Endothelial cell of umbilical vein (primary cell): ENCODE measurements around the gene ADAM11. TPM values are rescaled to one million over a fixed set of nuclear protein-coding genes. Genes with fewer than 3 reads are reported as not detected.

Experiments
- Bru-seq: library from RNA; stranded (reverse); fragments of 400-500 nt; gene quantifications from one replicate; lab custom pipeline; 2021; lab: Mats Ljungman, UMichigan
- BruChase-seq, 2 experiments: library from RNA; stranded (reverse); fragments of 400-500 nt; gene quantifications; one replicate each; lab custom pipeline; 2021; lab: Mats Ljungman, UMichigan
- BruUV-seq: library from RNA; stranded (reverse); fragments of 400-500 nt; replicated peaks from 2 replicates; lab custom pipeline; 2021; lab: Mats Ljungman, UMichigan
- CTCF ChIA-PET: fragments of 300-600, 350-600 bp; sonication (Branson Sonifier 250); formaldehyde crosslinking; loops from one replicate; lab custom pipeline; 2021; ENCODE audit warnings: antibody characterized with exemption, inconsistent platforms; lab: Charles Lee
- POLR2A ChIA-PET: fragments of 300-600, 350-600 bp; sonication (Branson Sonifier 250); formaldehyde crosslinking; loops from one replicate; lab custom pipeline; 2021; ENCODE audit warnings: antibody characterized with exemption, inconsistent platforms; lab: Charles Lee
- DNase-seq: peaks from one replicate; pipeline ENCODE4 v3.0.0-alpha.2; 2011; ENCODE audit warnings: low read depth, low spot score
- FAIRE-seq: peaks from 2 replicates; lab custom pipeline; 2011; peaks lifted over from hg19 to GRCh38; lab: Jason Lieb, UNC
- H2AFZ ChIP-seq: 2 replicates; pipeline ENCODE4 v1.6.0; 2012; ENCODE audit warnings: low read depth, low read length, control low read depth, inconsistent platforms
- H3K27ac ChIP-seq: 2 replicates; pipeline ENCODE4 v1.5.1; 2011; ENCODE audit warnings: low read depth, mild to moderate bottlenecking, control low read depth, low read length, moderate library complexity; ENCODE audit not compliant: insufficient read depth
- H3K27me3 ChIP-seq, 2 experiments: 2 replicates each; pipeline versions ENCODE4 v1.6.0 to v1.6.1; 2011; ENCODE audit warnings: low read length in 2 of 2, mixed read lengths in 1 of 2; ENCODE audit not compliant: control insufficient read depth in 2 of 2, insufficient read depth in 2 of 2
- H3K36me3 ChIP-seq, 2 experiments: 2 replicates in 1 of 2; 3 replicates in 1 of 2; pipeline ENCODE4 v1.5.1; 2011; ENCODE audit warnings: low read length in 2 of 2, mild to moderate bottlenecking in 1 of 2, moderate library complexity in 1 of 2; ENCODE audit not compliant: control insufficient read depth in 2 of 2, insufficient read depth in 2 of 2; ENCODE audit errors: extremely low read depth in 1 of 2
- H3K4me1 ChIP-seq: 3 replicates; pipeline ENCODE4 v1.5.1; 2011; ENCODE audit warnings: mild to moderate bottlenecking, low read length; ENCODE audit not compliant: control insufficient read depth, insufficient read depth; ENCODE audit errors: extremely low read depth
- H3K4me2 ChIP-seq: 2 replicates; pipeline ENCODE4 v1.6.1; 2011; ENCODE audit warnings: low read length, control low read depth, mixed read lengths; ENCODE audit not compliant: insufficient read depth
- H3K4me3 ChIP-seq, 3 experiments: fragments of 200-600 bp in 1 of 3; sonication (generic), shearing (Covaris generic) in 1 of 3; replicated peaks in 1 of 3; 2 replicates each; pipeline ENCODE4 v1.5.1; 2011 to 2016; ENCODE audit warnings: control low read depth in 3 of 3, low read length in 3 of 3, mild to moderate bottlenecking in 2 of 3, inconsistent platforms in 1 of 3, low read depth in 1 of 3, moderate library complexity in 1 of 3; ENCODE audit not compliant: insufficient read depth in 1 of 3
- H3K79me2 ChIP-seq: 2 replicates; pipeline ENCODE4 v1.6.0; 2012; ENCODE audit warnings: low read length, inconsistent platforms; ENCODE audit not compliant: control insufficient read depth, insufficient read depth
- H3K9ac ChIP-seq: replicated peaks from 2 replicates; pipeline ENCODE3; 2011; ENCODE audit warnings: low read length, control low read depth; ENCODE audit not compliant: insufficient read depth; ENCODE audit errors: extremely low read depth
- H3K9me1 ChIP-seq: replicated peaks from 3 replicates; pipeline ENCODE4 v1.6.0; 2011; ENCODE audit warnings: mild to moderate bottlenecking, low read length; ENCODE audit not compliant: control insufficient read depth, insufficient read depth; ENCODE audit errors: extremely low read depth
- H3K9me3 ChIP-seq: replicated peaks from 2 replicates; pipeline ENCODE4 v1.5.1; 2012; ENCODE audit warnings: low read length, inconsistent platforms; ENCODE audit not compliant: control insufficient read depth, insufficient read depth
- H4K20me1 ChIP-seq: replicated peaks from 2 replicates; pipeline ENCODE3; 2011; ENCODE audit warnings: mild to moderate bottlenecking, low read length; ENCODE audit not compliant: control insufficient read depth, insufficient read depth; ENCODE audit errors: extremely low read depth
- CTCF ChIP-seq, 2 donors: IDR thresholded peaks; 1 replicate in 1 of 2; 2 replicates in 1 of 2; pipeline ENCODE4 v1.5.1; 2011; ENCODE audit warnings: low read length in 2 of 2, mild to moderate bottlenecking in 2 of 2, moderate library complexity in 2 of 2, control low read depth in 1 of 2, inconsistent platforms in 1 of 2, low read depth in 1 of 2; ENCODE audit not compliant: insufficient read depth in 1 of 2; ENCODE audit errors: extremely low read depth in 1 of 2
- EZH2 ChIP-seq: IDR thresholded peaks from 2 replicates; pipeline ENCODE4 v1.6.1; 2012; ENCODE audit warnings: borderline replicate concordance, low read depth, mild to moderate bottlenecking, moderate library complexity, low read length, inconsistent platforms; ENCODE audit not compliant: severe bottlenecking
- GATA2 ChIP-seq: IDR thresholded peaks from 2 replicates; pipeline ENCODE4 v1.7.0; 2011; ENCODE audit warnings: low read depth, mild to moderate bottlenecking, moderate library complexity, mixed read lengths, low read length; ENCODE audit not compliant: insufficient read length, insufficient read depth
- MAX ChIP-seq: IDR thresholded peaks from 2 replicates; pipeline ENCODE4 v1.6.1; 2011; ENCODE audit not compliant: insufficient read depth, insufficient read length
- dilution Hi-C: fragments of 300-500 bp; cut with MboI; formaldehyde crosslinking; loops from one replicate; pipeline ENCODE4 v1.15.0; 2019; ENCODE audit warnings: low sequenced_read_pairs; ENCODE audit not compliant: extremely low pct_ligation_motif_present
- intact Hi-C: fragments of 100-400 bp; cut with micrococcal nuclease; formaldehyde crosslinking; loops from one replicate; pipeline ENCODE4 v1.10.0; 2022
- long read RNA-seq: library from polyadenylated mRNA; stranded (forward); transcript quantifications from one replicate; pipeline ENCODE4 v2.0.0, GENCODE V29; 2021
- polyA minus RNA-seq, 3 experiments: library from RNA; depleted of rRNA, polyadenylated mRNA; stranded (reverse); fragments of >200 nt; gene quantifications; 1 replicate in 1 of 3; 2 replicates in 2 of 3; pipeline ENCODE4 v1.2.3, GENCODE V29; 2011
- polyA plus RNA-seq, 4 experiments: library from polyadenylated mRNA; depleted of rRNA in 3 of 4; stranded (reverse) in 3 of 4; unstranded in 1 of 4; fragments of >200 nt; gene quantifications; 2 replicates each; pipeline versions ENCODE4 v1.2.1 to v1.2.3, GENCODE V29; 2011 to 2012; ENCODE audit warnings: missing spikeins in 1 of 4
- total RNA-seq: library from RNA; stranded (reverse); gene quantifications from 2 replicates; pipeline ENCODE4 v1.2.3, GENCODE V29; 2021

Gene ADAM11, protein sequence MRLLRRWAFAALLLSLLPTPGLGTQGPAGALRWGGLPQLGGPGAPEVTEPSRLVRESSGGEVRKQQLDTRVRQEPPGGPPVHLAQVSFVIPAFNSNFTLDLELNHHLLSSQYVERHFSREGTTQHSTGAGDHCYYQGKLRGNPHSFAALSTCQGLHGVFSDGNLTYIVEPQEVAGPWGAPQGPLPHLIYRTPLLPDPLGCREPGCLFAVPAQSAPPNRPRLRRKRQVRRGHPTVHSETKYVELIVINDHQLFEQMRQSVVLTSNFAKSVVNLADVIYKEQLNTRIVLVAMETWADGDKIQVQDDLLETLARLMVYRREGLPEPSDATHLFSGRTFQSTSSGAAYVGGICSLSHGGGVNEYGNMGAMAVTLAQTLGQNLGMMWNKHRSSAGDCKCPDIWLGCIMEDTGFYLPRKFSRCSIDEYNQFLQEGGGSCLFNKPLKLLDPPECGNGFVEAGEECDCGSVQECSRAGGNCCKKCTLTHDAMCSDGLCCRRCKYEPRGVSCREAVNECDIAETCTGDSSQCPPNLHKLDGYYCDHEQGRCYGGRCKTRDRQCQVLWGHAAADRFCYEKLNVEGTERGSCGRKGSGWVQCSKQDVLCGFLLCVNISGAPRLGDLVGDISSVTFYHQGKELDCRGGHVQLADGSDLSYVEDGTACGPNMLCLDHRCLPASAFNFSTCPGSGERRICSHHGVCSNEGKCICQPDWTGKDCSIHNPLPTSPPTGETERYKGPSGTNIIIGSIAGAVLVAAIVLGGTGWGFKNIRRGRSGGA
- total RNA-seq (0.51 and 0.71 TPM in 2 replicates), polyA plus RNA-seq (0.78 and 1.1 TPM in 2 replicates), polyA minus RNA-seq (0.51 and 2.1 TPM in 2 replicates), Bru-seq, nascent RNA (percentile 9 among the genes with signal in this experiment), BruChase-seq, experiment 1, labeled RNA remaining after a 6-hour chase (percentile 33 among the genes with signal in this experiment), BruChase-seq, experiment 2, labeled RNA remaining after a 2-hour chase (percentile 16 among the genes with signal in this experiment)
- polyA plus RNA-seq (2011; cell fraction: cytosol; rRNA removed): 0.35 and 0.61 TPM in 2 replicates
- 2.9 and 3.8 TPM in 2 replicates for polyA plus RNA-seq (2011; cell fraction: nucleus; rRNA removed)
- 0.78 and 1.0 TPM in 2 replicates for polyA plus RNA-seq (2012)
- polyA minus RNA-seq (2011; cell fraction: cytosol; rRNA and poly(A)+ RNA removed): 0.72 TPM
- polyA minus RNA-seq (2011; cell fraction: nucleus; rRNA and poly(A)+ RNA removed): 0.53 and 0.72 TPM in 2 replicates
- long read RNA-seq, partial matches to known transcripts: 0 of 1 reads
- long read RNA-seq, other reads (novel, unspliced or antisense): 1 of 1 reads

- peak within 1 kb of the TSS in 1 of 3 experiments; percentile 28 for H3K4me3 ChIP-seq
- H3K79me2 ChIP-seq: no peaks in the 10 kb centered on the region
- H3K36me3 ChIP-seq: no peaks in the 10 kb centered on the region
- H3K27me3 ChIP-seq: no peaks in the 10 kb centered on the region
- TF ChIP-seq MAX (no peak), EZH2 (peak; percentile 44), CTCF (IDR thresholded peaks at IDR 0.05; ENCODE audit: extremely low read depth in 1 of 2, insufficient read depth in 1 of 2, low read depth in 1 of 2, low read length in 2 of 2) (no peak), GATA2 (no peak)
- peak within 1 kb of the TSS; percentile 51 for H2AFZ ChIP-seq
- dilution Hi-C loops (loop anchor here (25.0 kb wide), 1 partner anchor 104 kb away; no protein-coding TSS in a partner anchor), intact Hi-C loops (no loop called here)
- H3K9me1 ChIP-seq: no peaks in the 10 kb centered on the region
- H3K4me2 ChIP-seq: peak within 1 kb of the TSS; percentile 21
- H3K9ac ChIP-seq: no peak within 1 kb of the TSS
- BruUV-seq: no TSS peak
- peaks cover 5% of the 10 kb centered on the region for H3K4me1 ChIP-seq
- no peaks in the 10 kb centered on the region for H3K9me3 ChIP-seq
- FAIRE-seq: no peak
- POLR2A ChIA-PET: no interaction called here
- CTCF ChIA-PET: interaction anchor here (0.6 to 1.8 kb wide), 5 partner anchors 17 to 264 kb away, joined by 3 to 9 read pairs (median 4); no protein-coding TSS in a partner anchor
- no peak for DNase-seq
- no peak within 1 kb of the TSS for H3K27ac ChIP-seq
- no peaks in the 10 kb centered on the region for H4K20me1 ChIP-seq
Measured at GRCh38 chr17:44758414-44759085, at the start of gene ADAM11. TSS of gene ADAM11 (plus strand) at chr17:44758988. CDS start at chr17:44759200, 212 bp downstream.
